ENCODE data around the gene COL16A1.
"Not testable (repeated sequence)": the region's sequence is repeated elsewhere in the genome, so short reads cannot be mapped to it uniquely, and the experiment has no call there.

The COL16A1 gene

DNA sequence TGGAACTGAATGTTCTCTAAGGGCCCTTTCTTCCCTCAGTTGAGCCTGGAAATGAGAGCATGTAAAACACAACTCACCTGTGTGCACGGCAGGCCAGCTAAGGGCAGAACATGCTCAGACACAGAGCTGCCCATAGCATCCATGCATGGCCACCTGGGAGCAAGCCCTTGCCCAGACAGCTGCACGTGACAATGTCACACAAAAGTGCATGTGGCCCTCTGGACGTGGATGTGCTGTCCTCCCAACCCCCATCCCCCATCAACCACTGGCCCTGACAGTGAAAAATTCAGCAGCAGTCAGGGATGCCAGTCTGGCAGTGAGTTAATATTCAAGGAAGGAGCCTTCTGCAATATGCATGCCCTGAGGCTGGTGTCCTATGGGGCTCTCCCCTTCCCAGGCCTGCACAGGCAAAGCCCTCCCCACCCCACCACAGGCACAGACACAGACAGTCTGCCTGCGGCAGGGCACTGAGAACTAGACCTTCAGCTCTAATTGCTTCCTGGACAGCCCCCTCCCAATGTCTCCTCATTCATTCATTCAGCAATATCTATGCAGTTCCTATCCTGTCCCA, 14.6 kb upstream of the COL16A1 start:
- peaks cover 27% of the 10 kb centered on the region for H3K27me3 Mint-ChIP-seq
- peaks cover 17% of the 10 kb centered on the region for H3K4me1 Mint-ChIP-seq
- no peak overlapping the region for H3K4me3 Mint-ChIP-seq
- no peak overlapping the region for H3K27ac Mint-ChIP-seq
- H3K9me3 Mint-ChIP-seq: no peaks in the 10 kb centered on the region
- no peaks in the 10 kb centered on the region for H3K36me3 Mint-ChIP-seq

DNA sequence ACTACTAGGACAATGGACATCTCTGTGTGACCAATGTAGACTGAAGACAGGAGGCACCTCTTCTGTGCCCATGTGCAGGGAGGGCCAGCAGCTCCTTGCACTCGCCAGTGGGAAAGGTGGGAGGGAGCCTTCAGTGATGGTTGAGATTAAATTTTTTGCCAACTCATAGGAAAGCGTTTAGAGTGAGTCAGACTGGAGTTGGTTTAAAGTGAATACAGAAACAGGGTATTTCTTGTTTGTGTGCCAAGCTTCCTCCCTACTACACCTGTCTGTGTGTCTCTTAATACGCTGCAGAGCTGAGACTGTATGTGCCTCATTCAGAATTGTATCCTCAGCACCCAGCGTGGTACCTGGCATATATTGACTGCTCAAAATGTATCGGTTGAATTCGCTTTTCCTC, 13.5 kb upstream of the COL16A1 start:
- Mint-ChIP-seq H3K9me3 (no peaks in the 10 kb centered on the region), H3K27me3 (peaks cover 34% of the 10 kb centered on the region), H3K27ac (no peak overlapping the region), H3K4me3 (no peak overlapping the region), H3K4me1 (peaks cover 17% of the 10 kb centered on the region), H3K36me3 (no peaks in the 10 kb centered on the region)

DNA sequence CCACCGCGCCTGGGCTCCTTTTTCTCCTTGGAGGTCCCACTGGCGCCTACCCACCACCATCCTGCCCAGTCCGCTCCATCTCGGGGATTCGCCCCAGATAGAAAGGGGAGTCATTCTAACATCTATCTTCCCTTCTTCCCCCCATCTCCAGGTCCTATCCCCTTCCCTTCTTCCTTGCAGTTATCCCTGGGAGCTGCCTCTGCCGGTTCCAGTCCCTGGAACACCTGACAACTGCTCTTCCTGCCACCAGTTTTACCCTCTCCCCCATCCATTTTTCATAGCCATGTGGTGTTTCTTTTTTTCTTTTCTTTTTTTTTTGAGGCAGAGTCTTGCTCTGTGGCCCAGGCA, 12.0 kb upstream of the COL16A1 start:
- Mint-ChIP-seq H3K27me3 (peaks cover 35% of the 10 kb centered on the region), H3K27ac (no peak overlapping the region), H3K36me3 (no peaks in the 10 kb centered on the region), H3K4me3 (no peak overlapping the region), H3K4me1 (peaks cover 17% of the 10 kb centered on the region), H3K9me3 (no peaks in the 10 kb centered on the region)

DNA sequence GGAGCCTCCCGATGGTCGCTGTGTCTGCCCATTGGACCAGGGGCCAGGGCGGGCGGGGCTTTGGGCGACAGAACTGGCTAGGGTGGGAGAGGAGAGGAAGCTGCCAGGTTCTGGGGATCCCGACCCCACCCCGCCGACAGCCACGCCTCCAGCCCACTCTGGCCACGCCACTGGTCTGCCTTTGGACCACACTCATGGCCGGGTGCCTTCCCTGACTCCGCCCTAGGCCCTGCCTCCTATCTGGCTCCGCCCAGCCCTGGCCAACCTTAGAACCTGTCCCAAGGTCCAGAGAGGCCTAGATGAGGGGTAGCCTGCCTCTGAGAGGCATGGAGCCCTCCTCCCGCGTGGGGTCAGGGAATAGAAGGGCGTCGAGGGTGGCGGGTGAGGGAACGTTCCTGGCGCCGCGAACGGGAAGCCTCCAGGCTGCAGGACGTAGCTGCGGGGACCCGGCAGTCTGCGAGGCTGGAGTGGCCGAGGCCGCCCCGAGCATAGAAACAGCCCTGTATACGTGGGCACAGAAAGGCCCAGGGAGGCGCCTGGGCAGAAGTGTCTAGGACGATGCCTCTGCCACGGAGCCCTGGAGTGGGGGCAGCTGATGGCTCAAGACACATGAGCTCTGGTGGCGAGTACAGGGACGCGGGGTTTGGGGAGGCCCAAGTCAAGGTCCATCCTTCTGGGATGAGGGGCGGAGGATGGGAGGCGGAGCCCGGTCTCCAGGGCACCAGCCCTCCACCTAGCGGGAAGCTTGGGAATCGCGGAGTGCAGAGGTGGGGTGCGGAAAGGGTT, 11.5 kb upstream of the COL16A1 start:
- Mint-ChIP-seq H3K4me3 (peak overlapping the region; percentile 55), H3K36me3 (no peaks in the 10 kb centered on the region), H3K27ac (no peak overlapping the region), H3K27me3 (peaks cover 37% of the 10 kb centered on the region), H3K9me3 (no peaks in the 10 kb centered on the region), H3K4me1 (peaks cover 17% of the 10 kb centered on the region)

DNA sequence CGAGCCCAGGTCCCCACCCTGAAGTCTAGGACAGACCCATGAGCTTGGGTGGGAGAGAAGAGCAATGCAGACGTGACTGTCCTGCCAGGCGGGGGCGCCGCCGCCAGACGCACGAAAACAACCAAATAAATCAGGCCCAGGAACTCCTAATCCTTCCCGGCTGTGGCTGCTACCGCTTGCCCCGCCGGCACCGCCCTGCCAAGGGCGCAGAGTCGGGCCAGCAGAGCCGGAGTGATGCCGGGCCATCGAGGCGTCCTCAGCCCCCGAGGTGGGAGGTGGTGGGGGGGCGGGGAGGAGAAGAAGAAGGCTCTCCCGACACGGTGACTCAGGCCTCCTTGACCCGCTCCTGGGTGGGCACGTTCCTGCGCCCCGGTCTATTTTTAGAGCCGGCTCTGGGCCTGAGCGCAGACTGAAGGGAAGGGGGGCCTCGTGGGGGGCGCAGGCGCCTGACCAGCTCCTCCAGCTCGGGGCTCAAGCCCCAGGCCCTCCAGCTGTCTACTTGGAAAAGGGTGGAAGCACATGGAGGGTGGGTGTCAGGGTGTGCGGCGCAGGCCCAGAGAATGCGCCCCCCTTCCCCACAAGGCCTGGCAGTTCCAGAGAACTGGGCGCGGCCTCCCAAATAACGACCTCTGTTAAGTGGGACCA, 10.7 kb upstream of the COL16A1 start:
- Mint-ChIP-seq H3K4me1 (peaks cover 17% of the 10 kb centered on the region), H3K27ac (no peak overlapping the region), H3K36me3 (no peaks in the 10 kb centered on the region), H3K27me3 (peaks cover 37% of the 10 kb centered on the region), H3K9me3 (no peaks in the 10 kb centered on the region), H3K4me3 (peak overlapping the region; percentile 49)

DNA sequence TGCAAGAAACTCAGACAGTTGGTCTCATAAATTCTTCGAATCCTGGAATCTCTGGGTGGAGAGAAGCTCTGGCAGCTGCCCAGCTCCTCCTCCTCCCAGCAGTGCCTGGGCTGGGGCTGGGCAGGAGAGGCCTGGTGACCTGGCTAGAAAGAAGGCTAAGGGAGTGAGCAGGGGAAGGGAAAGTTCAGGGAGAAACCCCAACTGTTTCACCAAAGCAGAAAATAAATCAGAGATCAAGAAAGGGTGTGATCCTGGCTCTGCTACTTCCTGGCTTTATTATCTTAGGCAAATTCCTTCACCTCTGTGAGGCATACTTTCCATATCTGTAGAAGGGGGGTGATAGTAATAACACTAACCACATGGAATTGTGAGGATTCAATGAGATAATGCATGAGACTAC, 8.8 kb upstream of the COL16A1 start:
- Mint-ChIP-seq H3K4me1 (peaks cover 29% of the 10 kb centered on the region), H3K9me3 (no peaks in the 10 kb centered on the region), H3K4me3 (no peak overlapping the region), H3K27me3 (peaks cover 38% of the 10 kb centered on the region), H3K36me3 (no peaks in the 10 kb centered on the region), H3K27ac (no peak overlapping the region)

DNA sequence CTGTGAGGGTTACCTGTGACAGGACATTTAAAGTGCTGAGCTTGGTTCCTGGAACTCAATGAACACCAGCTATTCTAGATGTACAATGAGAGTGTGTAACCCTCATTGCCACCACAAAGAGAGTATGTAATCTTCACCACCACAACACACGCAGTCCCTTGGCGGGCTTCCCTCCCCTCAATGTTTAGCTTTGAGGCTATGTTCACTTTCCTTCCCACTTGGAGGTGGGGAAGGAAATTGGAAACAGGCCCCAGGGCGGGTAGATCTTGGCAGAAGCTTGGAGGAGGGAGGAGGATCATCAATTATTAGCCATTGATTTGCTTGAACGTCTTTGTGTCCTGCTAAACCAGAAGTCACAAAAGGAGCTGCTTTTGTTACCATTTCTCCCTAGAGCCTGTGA, 8.3 kb upstream of the COL16A1 start:
- Mint-ChIP-seq H3K4me3 (no peak overlapping the region), H3K4me1 (peaks cover 31% of the 10 kb centered on the region), H3K36me3 (no peaks in the 10 kb centered on the region), H3K27ac (no peak overlapping the region), H3K27me3 (peaks cover 37% of the 10 kb centered on the region), H3K9me3 (no peaks in the 10 kb centered on the region)

DNA sequence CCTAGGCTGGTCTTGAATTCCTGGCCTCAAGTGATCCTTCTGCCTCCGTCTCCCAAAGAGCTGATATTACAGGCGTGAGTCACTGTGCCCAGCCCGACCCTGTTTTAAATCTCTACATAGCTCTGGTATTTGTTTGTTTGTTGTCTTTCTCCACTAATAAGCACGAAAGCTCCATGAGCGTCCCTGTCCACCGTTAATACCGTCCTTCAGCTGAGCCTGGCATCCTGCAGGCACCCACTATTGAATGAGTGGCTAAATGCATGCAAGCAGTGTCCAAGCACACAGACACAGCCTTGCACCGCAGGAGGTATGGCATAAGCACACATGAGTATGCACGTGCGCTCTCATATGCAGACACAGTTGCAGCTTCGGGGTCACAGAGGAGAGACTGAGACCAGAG, 4.5 kb upstream of the COL16A1 start:
- no peaks in the 10 kb centered on the region for H3K9me3 Mint-ChIP-seq
- no peaks in the 10 kb centered on the region for H3K36me3 Mint-ChIP-seq
- H3K27me3 Mint-ChIP-seq: peaks cover 36% of the 10 kb centered on the region
- no peak overlapping the region for H3K27ac Mint-ChIP-seq
- peaks cover 30% of the 10 kb centered on the region for H3K4me1 Mint-ChIP-seq
- no peak overlapping the region for H3K4me3 Mint-ChIP-seq

DNA sequence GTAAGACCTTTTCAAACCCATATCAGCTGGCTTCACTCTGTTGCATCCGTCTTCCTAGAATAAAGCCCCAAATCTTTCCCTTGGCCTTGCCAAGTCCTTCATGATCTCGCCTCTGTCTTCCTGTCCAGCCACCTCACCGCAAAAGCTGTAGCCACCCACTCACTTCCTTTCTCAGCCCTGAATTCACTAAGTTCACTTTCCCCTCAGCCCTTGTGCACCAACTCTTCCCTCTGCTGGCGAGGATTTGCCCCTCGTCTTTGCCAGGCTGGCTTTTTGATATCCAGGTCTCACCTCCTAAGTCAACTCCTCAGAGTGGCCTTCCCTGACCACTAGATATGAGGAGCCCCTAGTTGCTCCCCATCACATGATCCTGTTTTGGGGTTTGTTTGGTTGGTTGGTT, 3.9 kb upstream of the COL16A1 start:
- H3K9me3 Mint-ChIP-seq: no peaks in the 10 kb centered on the region
- H3K36me3 Mint-ChIP-seq: no peaks in the 10 kb centered on the region
- H3K27ac Mint-ChIP-seq: no peak overlapping the region
- H3K4me1 Mint-ChIP-seq: peaks cover 30% of the 10 kb centered on the region
- H3K27me3 Mint-ChIP-seq: peaks cover 32% of the 10 kb centered on the region
- H3K4me3 Mint-ChIP-seq: no peak overlapping the region

DNA sequence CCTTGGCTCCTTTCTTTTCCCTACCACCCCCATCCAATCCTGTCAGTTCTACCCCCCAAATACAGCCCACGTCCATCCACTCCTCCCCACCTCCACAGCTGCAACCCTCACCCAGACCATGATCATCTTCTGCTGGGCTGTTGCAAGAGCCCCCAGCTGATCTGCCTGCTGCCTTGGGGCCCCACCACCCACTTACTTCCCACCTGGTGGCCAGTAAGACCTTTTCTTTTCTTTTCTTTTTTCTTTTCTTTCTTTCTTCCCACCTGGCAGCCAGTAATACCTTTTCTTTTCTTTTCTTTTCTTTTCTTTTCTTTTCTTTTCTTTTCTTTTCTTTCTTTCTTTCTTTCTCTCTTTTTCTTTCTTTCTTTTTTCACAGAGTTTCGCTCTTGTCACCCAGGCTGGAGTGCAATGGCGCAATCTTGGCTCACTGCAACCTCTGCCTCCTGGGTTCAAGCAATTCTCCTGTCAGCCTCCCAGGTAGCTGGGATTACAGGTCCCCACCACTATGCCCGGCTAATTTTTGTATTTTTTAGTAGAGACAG, 3.3 kb upstream of the COL16A1 start:
- H3K27me3 Mint-ChIP-seq: peaks cover 28% of the 10 kb centered on the region
- not testable (repeated sequence) for H3K4me3 Mint-ChIP-seq, H3K9me3 Mint-ChIP-seq, H3K36me3 Mint-ChIP-seq, H3K27ac Mint-ChIP-seq
- H3K4me1 Mint-ChIP-seq: peaks cover 30% of the 10 kb centered on the region

DNA sequence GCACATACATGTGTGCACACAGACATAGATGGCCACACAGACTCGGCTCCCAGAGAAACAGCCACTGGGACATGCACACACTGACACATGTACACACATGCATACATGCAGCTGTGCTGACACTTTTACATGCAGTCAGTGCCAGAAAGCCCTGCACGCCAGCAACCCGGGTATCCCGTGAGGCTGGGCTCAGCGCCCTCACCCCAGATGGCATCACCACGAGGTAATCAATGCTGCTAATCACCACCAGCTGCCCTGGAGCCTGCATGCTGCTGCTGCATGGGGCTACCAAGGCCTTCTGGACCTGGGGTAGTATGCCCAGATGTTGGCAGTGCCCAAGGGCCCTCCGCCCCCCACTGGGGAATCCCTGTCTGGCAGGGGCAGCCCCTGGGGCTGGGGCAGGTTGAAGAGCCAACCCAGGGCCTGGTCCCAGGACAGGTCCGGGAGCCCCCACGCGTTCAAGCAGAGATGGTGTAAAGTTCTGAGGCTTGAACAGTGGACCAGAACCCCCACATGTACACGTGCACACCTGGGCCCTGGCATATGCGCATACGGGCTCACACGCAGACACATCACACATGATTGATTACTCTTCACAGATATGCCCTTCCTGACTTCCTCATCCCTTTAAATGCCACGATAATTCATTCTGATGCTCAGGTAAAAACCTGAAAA, 2.7 kb upstream of the COL16A1 start:
- Mint-ChIP-seq H3K27ac (no peak overlapping the region), H3K9me3 (no peaks in the 10 kb centered on the region), H3K36me3 (no peaks in the 10 kb centered on the region), H3K27me3 (peaks cover 27% of the 10 kb centered on the region), H3K4me3 (no peak overlapping the region), H3K4me1 (peaks cover 30% of the 10 kb centered on the region)

DNA sequence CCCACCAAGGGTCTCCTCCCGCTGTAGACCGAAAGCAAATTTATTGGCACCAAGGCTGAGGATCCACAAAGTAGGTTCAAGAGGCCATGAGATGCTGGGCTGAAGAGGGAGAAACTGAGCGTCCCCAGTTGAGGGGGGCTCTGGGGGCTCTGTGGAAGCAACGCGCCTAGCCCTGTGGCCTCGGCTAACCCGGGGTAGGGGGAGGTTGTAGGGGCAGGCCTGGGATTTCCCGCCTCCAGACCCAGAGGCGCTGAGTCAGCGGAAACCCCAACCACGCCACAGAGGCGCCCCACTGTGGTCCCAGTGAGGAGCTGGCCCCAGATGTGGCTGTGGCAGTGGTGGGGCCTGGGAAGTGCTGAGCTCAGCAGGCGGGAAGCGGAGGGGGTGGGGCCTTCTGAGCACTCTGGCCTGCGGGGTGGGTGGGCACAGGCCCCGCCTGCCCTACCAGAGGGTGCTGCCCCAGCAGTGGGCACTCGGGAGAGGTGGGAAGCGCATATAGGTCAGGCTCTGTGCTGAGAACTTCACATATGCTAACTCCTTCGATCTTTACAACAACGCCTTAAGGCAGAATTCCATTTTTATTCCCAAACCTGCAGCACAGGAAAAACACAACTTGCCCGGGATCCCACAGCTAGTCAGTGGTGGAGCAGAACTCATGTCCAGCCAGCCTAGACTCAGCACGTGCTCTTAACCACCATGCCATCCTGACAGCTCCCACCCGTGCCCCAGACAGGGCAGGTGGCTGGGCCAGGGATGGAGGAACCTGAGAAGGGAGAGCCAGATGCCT, 1.5 kb upstream of the COL16A1 start:
- Mint-ChIP-seq H3K4me1 (peaks cover 35% of the 10 kb centered on the region), H3K36me3 (no peaks in the 10 kb centered on the region), H3K27ac (no peak overlapping the region), H3K27me3 (peaks cover 25% of the 10 kb centered on the region), H3K4me3 (no peak overlapping the region), H3K9me3 (no peaks in the 10 kb centered on the region)

DNA sequence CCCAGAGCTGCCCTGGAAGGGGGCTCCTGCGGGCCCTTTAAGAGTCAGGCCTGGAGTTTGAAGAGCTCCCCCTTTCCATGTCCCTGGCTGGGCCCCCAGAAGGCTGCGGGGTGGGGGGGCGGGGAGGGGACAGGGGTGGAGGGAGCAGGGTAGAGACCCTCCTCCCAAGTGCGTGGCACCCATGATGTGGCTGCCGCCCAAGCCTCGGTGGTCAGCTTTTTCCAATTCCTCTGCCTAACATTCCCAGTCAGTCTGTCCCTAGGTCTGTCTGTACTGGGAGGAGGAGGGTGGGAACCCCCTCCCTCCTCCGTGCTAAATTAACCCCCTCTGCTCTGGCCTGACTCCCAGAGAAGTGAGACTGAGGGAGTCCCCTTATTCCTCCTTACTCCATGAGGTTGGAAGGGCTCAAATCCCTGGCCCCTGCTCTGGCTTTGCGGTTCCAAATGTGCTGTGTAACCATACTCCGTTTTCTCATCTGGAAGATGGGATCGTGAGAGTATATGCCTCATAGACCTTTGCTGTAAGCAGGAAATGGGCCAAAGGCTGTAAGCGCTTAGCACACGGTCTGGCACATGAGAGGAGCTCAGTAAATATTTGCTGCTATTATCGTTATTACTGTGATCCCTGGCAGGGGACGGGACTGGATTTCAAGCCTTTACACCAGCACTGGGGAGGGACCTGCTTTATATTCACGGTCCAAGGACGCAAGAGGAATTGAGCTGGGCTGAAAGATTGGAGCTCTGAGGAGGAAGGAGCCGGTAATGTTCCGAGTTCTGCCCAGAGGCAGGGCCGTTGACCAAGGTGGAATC, 658 bp upstream of the COL16A1 start:
- Mint-ChIP-seq H3K36me3 (no peaks in the 10 kb centered on the region), H3K4me1 (peaks cover 42% of the 10 kb centered on the region), H3K4me3 (peak overlapping the region; percentile 30), H3K27ac (no peak overlapping the region), H3K27me3 (peaks cover 25% of the 10 kb centered on the region), H3K9me3 (no peaks in the 10 kb centered on the region)

DNA sequence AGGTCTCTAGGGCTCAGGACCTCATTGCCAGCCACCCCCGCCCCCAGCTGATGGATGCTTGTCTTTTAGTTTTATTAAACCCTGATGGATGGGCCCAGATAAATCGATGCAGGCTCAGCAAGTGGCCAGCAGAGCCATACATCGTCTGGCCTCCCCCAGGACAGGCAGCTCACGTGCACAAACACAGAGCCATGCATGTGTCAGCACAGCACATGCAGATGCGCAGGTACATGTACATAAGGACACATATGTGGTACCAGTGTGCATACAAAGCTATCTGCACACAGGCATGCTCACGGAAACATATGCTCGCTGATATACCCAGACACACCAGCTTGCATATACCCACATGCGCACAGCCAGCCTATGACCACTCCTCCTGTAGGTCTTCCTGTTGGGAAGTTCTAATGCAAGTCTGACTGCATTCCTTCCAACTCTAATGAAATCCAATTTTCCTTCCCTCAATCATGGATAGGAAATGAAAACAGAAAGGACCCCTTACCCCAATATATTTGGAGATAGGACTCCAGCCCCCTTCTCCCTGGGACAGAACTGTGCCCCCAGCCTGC, 897 bp downstream of the COL16A1 start:
- Mint-ChIP-seq H3K9me3 (no peaks in the 10 kb centered on the region), H3K36me3 (no peaks in the 10 kb centered on the region), H3K27me3 (peaks cover 20% of the 10 kb centered on the region), H3K27ac (no peak overlapping the region), H3K4me1 (peaks cover 38% of the 10 kb centered on the region), H3K4me3 (no peak overlapping the region)
